Activated naive CD8-positive, alpha-beta T cell (primary cell): ENCODE results near the gene UPK2.

ENCODE experiments used
- H3K27ac Mint-ChIP-seq: one replicate; pipeline ENCODE4 v1.8.0; 2021; ENCODE audit warnings: mixed read lengths
- H3K27me3 Mint-ChIP-seq: one replicate; pipeline ENCODE4 v1.8.0; 2021; ENCODE audit warnings: mixed read lengths
- H3K36me3 Mint-ChIP-seq: one replicate; pipeline ENCODE4 v1.8.0; 2021; ENCODE audit warnings: mixed read lengths
- H3K4me1 Mint-ChIP-seq: one replicate; pipeline ENCODE4 v1.8.0; 2021; ENCODE audit warnings: low read depth, mixed read lengths
- H3K4me3 Mint-ChIP-seq: one replicate; pipeline ENCODE4 v1.8.0; 2021; ENCODE audit warnings: mild to moderate bottlenecking, mixed read lengths
- H3K9me3 Mint-ChIP-seq: one replicate; pipeline ENCODE4 v1.8.0; 2021; ENCODE audit warnings: low read depth, mixed read lengths

The UPK2 gene

GRCh38 chr11:118924591-118925585 is 31.2 kb upstream of the UPK2 start:
- H3K4me1 Mint-ChIP-seq: peaks cover 56% of the 10 kb centered on the region
- no peaks in the 10 kb centered on the region for H3K36me3 Mint-ChIP-seq
- H3K27ac Mint-ChIP-seq: peak overlapping the region; percentile 92

DNA sequence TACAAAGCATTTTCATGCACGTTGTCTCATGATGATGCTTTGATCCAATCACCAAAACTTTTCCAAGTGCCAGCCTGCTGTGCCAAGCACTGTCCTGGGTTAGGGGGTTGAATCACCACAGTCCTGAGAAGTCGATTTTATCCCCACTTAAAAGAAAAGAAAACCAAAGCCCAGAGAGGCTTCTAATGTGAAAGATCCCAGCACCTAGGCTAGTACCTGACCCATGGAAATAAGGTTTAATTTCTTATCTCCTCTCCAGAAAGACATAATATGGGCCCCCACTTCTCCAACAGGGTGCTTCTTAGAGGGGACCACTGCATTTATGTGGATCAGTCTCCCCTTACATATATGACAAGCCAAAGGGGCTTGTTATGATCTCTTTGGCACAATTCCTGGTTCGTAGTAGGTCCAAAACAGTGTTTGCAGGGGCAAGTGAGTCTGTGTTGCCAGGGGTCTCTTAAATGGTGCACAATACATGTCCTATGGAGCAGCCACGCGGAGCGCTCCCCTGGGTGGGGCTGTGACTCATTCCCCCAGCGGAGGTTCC is 28.5 kb upstream of the UPK2 start:
- no peaks in the 10 kb centered on the region for H3K36me3 Mint-ChIP-seq
- H3K27ac Mint-ChIP-seq: peak overlapping the region; percentile 98
- H3K27me3 Mint-ChIP-seq: no peaks in the 10 kb centered on the region
- peaks cover 57% of the 10 kb centered on the region for H3K4me1 Mint-ChIP-seq
- no peaks in the 10 kb centered on the region for H3K9me3 Mint-ChIP-seq
- peak overlapping the region; percentile 93 for H3K4me3 Mint-ChIP-seq

More at GRCh38 chr11:118924591-118925585, 31.2 kb upstream of the UPK2 start:
- H3K4me3 Mint-ChIP-seq: peak overlapping the region; percentile 86
- no peaks in the 10 kb centered on the region for H3K9me3 Mint-ChIP-seq
- H3K27me3 Mint-ChIP-seq: no peaks in the 10 kb centered on the region

GRCh38 chr11:118928101-118928869 is 27.8 kb upstream of the UPK2 start:
- H3K4me3 Mint-ChIP-seq: peak overlapping the region; percentile 93
- H3K4me1 Mint-ChIP-seq: peaks cover 59% of the 10 kb centered on the region
- H3K27me3 Mint-ChIP-seq: no peaks in the 10 kb centered on the region
- peak overlapping the region; percentile 98 for H3K27ac Mint-ChIP-seq
- no peaks in the 10 kb centered on the region for H3K36me3 Mint-ChIP-seq
- H3K9me3 Mint-ChIP-seq: no peaks in the 10 kb centered on the region

DNA sequence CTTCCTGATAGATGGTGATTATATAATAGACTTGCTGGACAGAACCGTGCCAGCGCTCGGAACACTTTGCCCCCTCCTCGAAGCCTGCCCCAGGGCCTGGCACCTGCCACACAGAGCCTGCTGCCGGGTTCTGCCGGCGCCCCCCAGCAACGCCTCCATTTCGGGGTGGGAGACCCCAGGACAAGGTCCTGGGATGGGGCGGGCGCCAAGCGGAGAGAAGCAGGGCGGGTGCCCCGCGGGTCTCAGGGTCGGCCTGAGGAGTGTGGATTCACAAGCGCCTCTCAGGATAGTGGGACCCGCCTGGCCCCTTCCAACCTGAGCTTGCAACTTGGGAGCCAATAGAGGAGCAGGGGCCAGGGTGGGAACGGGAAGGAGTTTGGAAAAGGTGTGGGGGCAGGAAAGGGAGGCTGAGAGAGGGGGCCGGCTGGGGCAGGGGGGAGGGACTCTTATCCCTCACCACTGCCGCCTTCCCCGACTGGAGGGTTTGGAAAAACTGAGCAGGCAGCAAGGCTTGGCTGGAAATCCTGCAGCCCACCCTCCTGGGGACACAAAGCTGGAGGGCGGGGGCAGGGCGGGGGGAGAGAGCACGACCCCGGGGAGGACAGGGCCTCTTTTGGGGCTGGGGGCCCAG is 27.1 kb upstream of the UPK2 start:
- no peaks in the 10 kb centered on the region for H3K27me3 Mint-ChIP-seq
- H3K4me3 Mint-ChIP-seq: peak overlapping the region; percentile 93
- no peaks in the 10 kb centered on the region for H3K9me3 Mint-ChIP-seq
- peak overlapping the region; percentile 98 for H3K27ac Mint-ChIP-seq
- no peaks in the 10 kb centered on the region for H3K36me3 Mint-ChIP-seq
- H3K4me1 Mint-ChIP-seq: peaks cover 57% of the 10 kb centered on the region

GRCh38 chr11:118929501-118930093 is 26.5 kb upstream of the UPK2 start:
- Mint-ChIP-seq H3K36me3 (no peaks in the 10 kb centered on the region), H3K4me1 (peaks cover 52% of the 10 kb centered on the region), H3K4me3 (peak overlapping the region; percentile 89), H3K27ac (peak overlapping the region; percentile 96), H3K27me3 (no peaks in the 10 kb centered on the region), H3K9me3 (no peaks in the 10 kb centered on the region)

DNA sequence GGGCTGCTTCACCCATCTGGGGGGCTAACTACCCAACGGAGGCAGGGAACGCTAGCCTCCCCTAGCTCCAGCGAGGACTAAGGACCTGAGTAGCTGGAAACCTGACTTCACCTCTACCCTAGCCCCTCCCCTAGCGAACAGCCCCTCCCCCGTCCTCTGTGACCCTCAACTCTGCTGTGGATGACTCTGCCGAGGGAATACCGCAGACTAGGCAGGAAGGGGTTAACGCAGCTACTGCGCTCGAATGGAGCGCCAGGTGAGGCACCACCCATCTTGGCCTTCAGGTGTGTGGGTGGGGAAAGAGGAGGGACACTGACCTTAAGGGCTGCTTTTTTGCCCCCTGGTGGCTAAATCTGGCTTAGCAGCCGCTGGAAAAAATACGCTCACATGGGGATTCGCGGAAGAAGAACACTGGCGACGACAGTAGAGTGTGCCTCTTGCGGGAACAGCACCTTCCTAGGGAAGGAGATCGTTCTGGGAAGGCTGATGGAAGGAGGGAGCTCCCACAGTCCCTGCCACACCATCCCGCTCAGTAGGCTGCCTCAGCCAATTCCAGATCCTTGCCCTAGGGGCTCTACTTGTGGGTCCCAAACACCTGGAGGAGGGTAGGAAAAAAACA is 25.9 kb upstream of the UPK2 start:
- Mint-ChIP-seq H3K9me3 (no peaks in the 10 kb centered on the region), H3K4me1 (peaks cover 52% of the 10 kb centered on the region), H3K4me3 (peak overlapping the region; percentile 89), H3K27ac (peak overlapping the region; percentile 96), H3K36me3 (no peaks in the 10 kb centered on the region), H3K27me3 (no peaks in the 10 kb centered on the region)

DNA sequence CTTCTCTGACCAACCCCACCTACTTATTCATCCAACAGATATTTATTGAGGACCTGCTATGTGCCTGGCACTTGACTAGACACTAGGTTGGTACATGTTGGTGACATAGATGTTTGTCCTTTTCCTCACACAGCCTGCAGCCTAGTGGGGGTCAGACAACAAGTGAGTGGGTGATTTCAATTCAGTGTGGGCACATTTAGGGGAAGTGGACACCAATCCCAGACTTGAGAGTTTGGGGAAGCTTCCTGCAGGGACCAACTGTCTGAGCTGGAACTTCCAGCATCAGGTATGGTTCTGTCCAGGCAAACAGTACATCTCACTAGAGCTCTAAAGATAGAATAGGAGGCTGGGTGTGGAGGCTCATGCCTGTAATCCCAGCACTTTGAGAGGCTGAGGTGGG is 24.5 kb upstream of the UPK2 start:
- peak overlapping the region; percentile 96 for H3K27ac Mint-ChIP-seq
- no peak overlapping the region for H3K4me3 Mint-ChIP-seq
- H3K27me3 Mint-ChIP-seq: no peaks in the 10 kb centered on the region
- peaks cover 48% of the 10 kb centered on the region for H3K4me1 Mint-ChIP-seq
- no peaks in the 10 kb centered on the region for H3K36me3 Mint-ChIP-seq
- no peaks in the 10 kb centered on the region for H3K9me3 Mint-ChIP-seq

DNA sequence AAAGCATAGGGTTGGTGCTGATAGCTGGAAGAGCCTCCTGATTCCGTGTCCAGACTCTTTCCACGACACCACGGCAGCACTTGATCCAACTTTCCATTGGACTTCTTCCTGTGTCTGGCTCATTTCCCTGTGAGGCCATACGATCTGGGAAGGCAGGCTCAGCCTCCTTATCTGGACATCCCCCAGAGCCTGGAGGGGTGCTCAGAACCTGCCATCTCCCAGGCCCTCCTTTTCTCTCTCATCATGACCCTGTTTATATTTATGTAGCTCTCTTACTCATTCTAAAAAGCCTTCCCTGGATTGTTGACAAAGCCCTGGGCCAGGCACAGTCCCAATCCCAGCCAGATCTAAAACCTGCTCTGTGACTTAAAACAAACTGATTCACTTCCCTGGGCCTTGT is 22.6 kb upstream of the UPK2 start:
- Mint-ChIP-seq H3K4me3 (no peak overlapping the region), H3K27me3 (no peaks in the 10 kb centered on the region), H3K4me1 (peaks cover 37% of the 10 kb centered on the region), H3K9me3 (no peaks in the 10 kb centered on the region), H3K36me3 (no peaks in the 10 kb centered on the region), H3K27ac (peak overlapping the region; percentile 75)

GRCh38 chr11:118935376-118935775 is 20.7 kb upstream of the UPK2 start:
- H3K27me3 Mint-ChIP-seq: no peaks in the 10 kb centered on the region
- no peak overlapping the region for H3K27ac Mint-ChIP-seq
- no peaks in the 10 kb centered on the region for H3K9me3 Mint-ChIP-seq
- no peaks in the 10 kb centered on the region for H3K36me3 Mint-ChIP-seq
- H3K4me3 Mint-ChIP-seq: no peak overlapping the region
- H3K4me1 Mint-ChIP-seq: peaks cover 53% of the 10 kb centered on the region

DNA sequence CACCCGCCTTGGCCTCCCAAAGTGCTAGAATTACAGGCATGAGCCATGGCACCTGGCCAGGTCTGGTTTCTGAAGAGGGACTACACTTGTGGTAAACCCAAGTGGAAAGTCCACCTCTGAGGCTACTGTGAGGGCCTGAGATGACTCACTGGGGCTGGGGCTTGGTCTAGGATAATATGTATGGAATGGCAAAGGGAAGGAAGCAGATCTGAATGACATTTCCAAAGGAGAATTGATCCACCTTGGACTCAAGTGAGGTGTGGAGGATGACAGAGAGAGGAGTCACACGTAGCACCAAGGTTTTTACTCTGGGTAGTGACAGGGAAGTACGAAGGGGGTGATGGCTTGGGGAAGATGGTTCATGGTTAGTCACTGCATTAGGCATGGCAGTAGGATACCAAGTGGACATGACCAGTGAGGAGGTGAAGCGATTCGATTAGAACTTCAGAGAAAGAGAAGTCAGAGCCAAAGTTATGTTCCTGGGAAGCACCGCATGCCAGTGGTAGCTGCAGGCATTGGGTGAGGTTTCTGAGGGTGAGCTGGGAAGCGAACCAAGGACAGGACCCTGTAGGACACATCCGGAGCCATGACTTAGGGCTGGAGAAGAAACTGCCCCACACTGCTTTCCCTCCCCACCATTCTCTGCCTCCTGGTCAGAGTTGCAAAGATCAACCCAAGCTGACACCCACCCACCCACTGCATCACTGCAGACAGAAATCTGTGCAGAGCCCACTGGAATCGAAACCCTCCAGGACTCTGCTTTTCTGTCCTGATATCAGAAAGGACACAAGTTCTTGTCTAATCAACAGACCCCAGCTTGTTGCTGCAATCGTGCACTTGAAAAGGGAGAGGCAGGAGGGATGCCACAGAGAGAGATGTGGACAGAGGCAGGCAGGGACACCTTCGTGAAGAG is 17.4 kb upstream of the UPK2 start:
- Mint-ChIP-seq H3K9me3 (no peaks in the 10 kb centered on the region), H3K4me1 (peaks cover 44% of the 10 kb centered on the region), H3K27me3 (no peaks in the 10 kb centered on the region), H3K36me3 (no peaks in the 10 kb centered on the region), H3K4me3 (peak overlapping the region; percentile 13), H3K27ac (peak overlapping the region; percentile 65)

GRCh38 chr11:118939404-118939915 is 16.6 kb upstream of the UPK2 start:
- H3K9me3 Mint-ChIP-seq: no peaks in the 10 kb centered on the region
- H3K4me3 Mint-ChIP-seq: peak overlapping the region; percentile 13
- H3K27ac Mint-ChIP-seq: peak overlapping the region; percentile 70
- no peaks in the 10 kb centered on the region for H3K36me3 Mint-ChIP-seq
- no peaks in the 10 kb centered on the region for H3K27me3 Mint-ChIP-seq
- H3K4me1 Mint-ChIP-seq: peaks cover 43% of the 10 kb centered on the region

DNA sequence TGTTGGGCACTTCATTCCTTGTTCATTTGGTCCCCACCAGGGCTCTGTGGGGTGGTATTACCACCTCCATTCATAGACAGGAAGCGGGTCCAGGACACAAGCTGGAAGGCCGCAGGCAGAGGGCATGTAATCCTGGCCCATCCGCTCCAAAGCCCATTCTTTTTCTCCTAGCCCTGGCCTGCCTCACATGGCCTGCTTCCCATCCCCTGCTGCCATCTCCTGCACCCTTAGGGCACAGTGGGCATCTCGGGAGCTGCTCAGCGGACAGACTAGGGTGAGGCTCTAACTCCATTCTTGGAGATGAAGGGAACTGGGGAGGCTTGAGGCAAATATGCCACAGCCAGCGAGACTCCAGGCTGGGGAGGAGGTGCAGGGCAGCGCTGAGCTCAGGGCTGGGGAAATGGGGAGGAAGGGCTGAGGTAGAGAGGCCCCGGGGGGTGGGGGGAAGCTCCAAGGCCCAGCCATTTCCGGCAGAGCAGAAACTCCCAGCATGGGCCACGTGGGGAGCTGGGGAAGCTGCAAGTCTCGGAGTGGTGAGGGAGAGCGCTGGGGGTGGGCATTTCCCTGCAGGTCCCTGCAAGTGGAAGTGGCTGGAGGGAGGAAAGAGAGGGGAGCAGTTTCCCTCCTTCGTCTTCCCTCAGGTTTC is 16.0 kb upstream of the UPK2 start:
- Mint-ChIP-seq H3K27me3 (no peaks in the 10 kb centered on the region), H3K4me3 (peak overlapping the region; percentile 56), H3K4me1 (peaks cover 45% of the 10 kb centered on the region), H3K9me3 (no peaks in the 10 kb centered on the region), H3K27ac (peak overlapping the region; percentile 70), H3K36me3 (no peaks in the 10 kb centered on the region)

DNA sequence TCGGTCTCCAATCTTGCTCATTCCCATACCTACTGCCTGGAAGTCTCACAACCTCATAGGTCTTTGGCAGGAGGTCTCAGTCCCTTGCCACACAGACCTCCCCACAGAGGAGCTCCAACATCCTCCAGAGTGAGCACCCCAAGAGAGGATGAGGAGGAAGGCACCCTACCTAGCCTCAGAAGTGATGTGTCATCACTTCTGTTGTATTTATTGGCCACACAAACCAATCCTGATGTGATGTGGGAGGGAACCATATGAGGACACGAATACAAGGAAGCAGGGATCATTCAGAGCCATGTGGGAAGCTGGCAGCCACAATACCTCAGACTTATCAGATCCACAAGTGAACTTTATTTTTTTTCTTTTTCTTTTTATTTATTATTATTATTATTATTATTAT is 9.0 kb upstream of the UPK2 start:
- Mint-ChIP-seq H3K27ac (no peak overlapping the region), H3K4me3 (no peak overlapping the region), H3K4me1 (peaks cover 11% of the 10 kb centered on the region), H3K27me3 (no peaks in the 10 kb centered on the region), H3K36me3 (no peaks in the 10 kb centered on the region), H3K9me3 (no peaks in the 10 kb centered on the region)
